ENCODE measurements around the gene OSCAR. TPM values are rescaled to one million over a fixed set of nuclear protein-coding genes. Genes with fewer than 3 reads are reported as not detected.
A peak's percentile ranks its signal among the peaks of the same experiment; 100 is the strongest.

OSCAR gene
- total RNA-seq, 4 donors from 2014 or later, result 0.29 to 3.0 (median 0.69) TPM; not detected in 1

DNA sequence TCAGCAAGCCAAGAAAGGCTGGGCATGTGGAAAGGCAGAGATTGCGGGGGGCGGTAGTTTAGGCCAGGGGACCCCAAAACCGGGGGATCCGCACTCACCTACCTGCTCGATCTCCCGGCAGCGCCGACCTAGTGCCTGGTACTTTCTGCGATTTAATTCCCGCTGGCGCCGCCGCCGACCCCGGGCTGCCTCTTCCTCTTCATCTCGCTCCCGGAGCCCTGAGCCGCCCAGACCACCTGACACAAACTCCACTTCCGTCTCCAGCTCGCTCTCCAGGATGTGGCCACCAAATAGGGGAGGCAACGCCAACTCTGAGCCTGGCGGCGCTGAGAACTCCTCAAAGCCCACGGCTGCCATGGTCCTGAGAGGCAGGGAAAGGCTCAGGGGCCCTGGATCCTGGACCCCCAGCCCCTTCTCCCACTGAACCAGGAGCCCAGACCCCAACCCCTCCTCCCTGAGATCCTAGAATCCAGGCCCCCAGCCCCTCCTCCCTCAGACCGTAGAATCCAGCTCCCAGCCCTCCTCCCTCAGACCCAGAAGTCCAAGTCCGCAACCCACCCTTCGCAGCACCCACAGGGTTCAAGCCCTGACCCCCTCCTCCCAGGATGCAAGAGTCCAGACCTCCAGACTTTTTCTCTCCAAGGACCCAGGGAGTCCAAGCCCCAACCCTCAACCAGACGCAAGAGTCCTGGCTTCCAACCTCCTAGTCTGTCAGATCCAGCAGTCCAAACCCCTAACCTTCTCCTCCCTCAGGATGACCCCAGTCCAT lies 13.9 kb upstream of the OSCAR start:
- intact Hi-C loops (cut with DNase I; ENCODE audit: low total_unique reads) (loop anchor here (1.0 kb wide), 4 partner anchors 12 to 350 kb away; partner anchors contain the start of gene NDUFA3), in situ Hi-C loops (cut with MboI; ENCODE audit: low sequenced_read_pairs in 4 of 4) (loop anchor here in 1 of 4 donors (10.0 to 25.0 kb wide), 2 partner anchors 140 to 998 kb away; partner anchors contain the start of gene PPP1R12C)
- ATAC-seq (no peak), DNase-seq (no peak)
- TF ChIP-seq, protein P1, sequence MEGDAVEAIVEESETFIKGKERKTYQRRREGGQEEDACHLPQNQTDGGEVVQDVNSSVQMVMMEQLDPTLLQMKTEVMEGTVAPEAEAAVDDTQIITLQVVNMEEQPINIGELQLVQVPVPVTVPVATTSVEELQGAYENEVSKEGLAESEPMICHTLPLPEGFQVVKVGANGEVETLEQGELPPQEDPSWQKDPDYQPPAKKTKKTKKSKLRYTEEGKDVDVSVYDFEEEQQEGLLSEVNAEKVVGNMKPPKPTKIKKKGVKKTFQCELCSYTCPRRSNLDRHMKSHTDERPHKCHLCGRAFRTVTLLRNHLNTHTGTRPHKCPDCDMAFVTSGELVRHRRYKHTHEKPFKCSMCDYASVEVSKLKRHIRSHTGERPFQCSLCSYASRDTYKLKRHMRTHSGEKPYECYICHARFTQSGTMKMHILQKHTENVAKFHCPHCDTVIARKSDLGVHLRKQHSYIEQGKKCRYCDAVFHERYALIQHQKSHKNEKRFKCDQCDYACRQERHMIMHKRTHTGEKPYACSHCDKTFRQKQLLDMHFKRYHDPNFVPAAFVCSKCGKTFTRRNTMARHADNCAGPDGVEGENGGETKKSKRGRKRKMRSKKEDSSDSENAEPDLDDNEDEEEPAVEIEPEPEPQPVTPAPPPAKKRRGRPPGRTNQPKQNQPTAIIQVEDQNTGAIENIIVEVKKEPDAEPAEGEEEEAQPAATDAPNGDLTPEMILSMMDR (IDR thresholded peaks at IDR 0.05 in 4 of 5, conservative IDR thresholded peaks at IDR 0.05 in 1 of 5), result no peak
- no peak for TF ChIP-seq POLR2A (IDR thresholded peaks at IDR 0.05)
- H3K27ac ChIP-seq, result peak overlapping the region; percentile 87 to 99 (median 90)
- peaks cover 21% of the 10 kb centered on the region in 2 donors for H3K4me1 ChIP-seq
- no peaks in the 10 kb centered on the region for H3K27me3 ChIP-seq
- H3K36me3 ChIP-seq, result peaks cover 0 to 30% of the 10 kb centered on the region in 2 donors
- peak overlapping the region; percentile 69 to 98 (median 91) for H3K4me3 ChIP-seq
- H3K9me3 ChIP-seq, result no peaks in the 10 kb centered on the region

DNA sequence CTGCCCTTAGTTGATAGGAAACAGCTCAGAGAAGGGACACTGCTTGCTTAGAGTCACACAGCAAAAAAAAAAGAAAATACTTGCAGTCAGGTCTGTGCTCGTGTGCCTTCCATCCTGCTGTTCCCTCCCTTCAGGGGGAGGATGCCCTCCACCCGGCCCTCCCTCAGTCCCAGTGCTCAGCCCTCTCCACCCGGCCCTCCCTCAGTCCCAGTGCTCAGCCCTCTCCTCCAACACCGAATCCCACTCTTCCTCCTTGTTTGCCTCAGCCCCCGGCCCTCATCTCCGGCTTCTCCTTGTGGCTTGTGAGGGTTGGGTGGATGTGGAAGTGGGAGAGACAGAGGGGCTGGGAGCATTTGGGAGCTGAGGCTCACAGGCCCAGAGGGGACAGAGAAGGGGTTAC lies 9.0 kb upstream of the OSCAR start:
- H3K27ac ChIP-seq, result no peak overlapping the region
- DNase-seq (no peak), ATAC-seq (no peak)
- H3K9me3 ChIP-seq, result no peaks in the 10 kb centered on the region
- TF ChIP-seq, protein P1 (IDR thresholded peaks at IDR 0.05 in 4 of 5, conservative IDR thresholded peaks at IDR 0.05 in 1 of 5), result no peak
- TF ChIP-seq POLR2A (IDR thresholded peaks at IDR 0.05), result no peak
- H3K27me3 ChIP-seq, result no peaks in the 10 kb centered on the region
- no peak overlapping the region for H3K4me3 ChIP-seq
- peaks cover 0 to 58% of the 10 kb centered on the region in 2 donors for H3K36me3 ChIP-seq
- H3K4me1 ChIP-seq, result peaks cover 4 to 8% of the 10 kb centered on the region in 2 donors
- in situ Hi-C loops (cut with MboI; ENCODE audit: low sequenced_read_pairs in 4 of 4), result loop anchor here in 1 of 4 donors (10.0 to 25.0 kb wide), 2 partner anchors 135 to 1003 kb away; partner anchors contain the start of gene PPP1R12C
- intact Hi-C loops (cut with DNase I; ENCODE audit: low total_unique reads), result no loop called here

DNA sequence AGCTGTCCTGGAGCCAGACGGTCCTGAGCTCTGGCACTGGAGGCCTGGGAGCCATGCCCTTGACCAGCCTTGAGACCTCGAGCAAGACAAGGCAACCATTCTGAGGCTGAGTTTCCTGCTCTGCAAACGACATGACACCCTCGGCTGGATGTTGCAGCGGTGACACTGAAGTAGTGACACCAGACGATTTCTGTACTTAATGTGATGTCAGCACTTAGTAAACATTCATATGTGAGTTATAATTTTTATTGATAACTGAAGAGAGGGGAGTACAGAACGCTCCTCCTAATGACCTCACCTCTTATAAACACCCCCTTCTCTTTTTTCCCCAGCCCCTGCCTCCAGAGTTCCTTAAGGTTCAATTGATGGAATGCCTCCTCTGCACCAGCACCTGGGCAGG lies 7.9 kb upstream of the OSCAR start:
- peaks cover 0 to 58% of the 10 kb centered on the region in 2 donors for H3K36me3 ChIP-seq
- no peaks in the 10 kb centered on the region for H3K27me3 ChIP-seq
- DNase-seq, result no peak
- no peak overlapping the region for H3K27ac ChIP-seq
- no peak for ATAC-seq
- TF ChIP-seq, protein P1 (IDR thresholded peaks at IDR 0.05 in 4 of 5, conservative IDR thresholded peaks at IDR 0.05 in 1 of 5), result no peak
- TF ChIP-seq POLR2A (IDR thresholded peaks at IDR 0.05), result no peak
- in situ Hi-C loops (cut with MboI; ENCODE audit: low sequenced_read_pairs in 4 of 4) (loop anchor here in 1 of 4 donors (25.0 kb wide), 1 partner anchor 1004 kb away; the partner anchor contains the start of gene PPP1R12C), intact Hi-C loops (cut with DNase I; ENCODE audit: low total_unique reads) (no loop called here)
- H3K9me3 ChIP-seq, result no peaks in the 10 kb centered on the region
- H3K4me1 ChIP-seq, result peaks cover 4 to 6% of the 10 kb centered on the region in 2 donors
- H3K4me3 ChIP-seq, result no peak overlapping the region

DNA sequence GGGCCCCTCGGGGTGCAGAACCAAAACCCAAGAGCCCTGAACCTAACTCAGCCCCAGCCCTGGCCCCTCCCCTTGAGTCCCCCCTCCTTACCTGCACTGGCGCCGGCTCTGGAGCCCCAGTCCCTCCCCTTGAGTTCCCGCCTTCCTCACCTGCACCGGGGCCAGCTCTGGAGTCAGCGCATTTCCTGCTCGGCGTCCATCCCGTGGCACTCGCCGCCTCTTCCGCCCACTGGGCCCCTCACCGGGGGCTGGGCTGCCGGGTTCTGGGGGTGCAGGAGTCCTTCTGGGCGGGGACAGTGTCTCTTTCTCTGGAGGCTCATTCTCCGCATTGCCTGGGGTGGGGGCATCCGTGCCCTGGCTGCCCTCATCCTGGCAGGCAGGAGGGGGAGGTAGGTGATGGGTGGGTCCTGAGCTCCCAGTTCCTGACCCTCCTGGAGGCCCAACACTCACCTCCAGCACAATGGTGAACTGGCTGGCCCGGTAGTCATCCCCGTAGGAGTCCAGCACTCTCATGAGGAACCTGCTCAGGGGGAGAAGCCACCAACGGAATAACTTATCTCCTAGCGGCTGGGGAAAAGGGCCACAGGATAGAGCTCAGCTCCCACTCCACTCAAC lies 7.4 kb upstream of the OSCAR start:
- Histone ChIP-seq H3K4me1 (peaks cover 6 to 10% of the 10 kb centered on the region in 2 donors), H3K9me3 (no peaks in the 10 kb centered on the region), H3K36me3 (peaks cover 0 to 58% of the 10 kb centered on the region in 2 donors), H3K27ac (no peak overlapping the region), H3K4me3 (no peak overlapping the region), H3K27me3 (no peaks in the 10 kb centered on the region)
- DNase-seq, result no peak
- no peak for TF ChIP-seq POLR2A (IDR thresholded peaks at IDR 0.05)
- TF ChIP-seq, protein P1 (IDR thresholded peaks at IDR 0.05 in 4 of 5, conservative IDR thresholded peaks at IDR 0.05 in 1 of 5), result no peak
- in situ Hi-C loops (cut with MboI; ENCODE audit: low sequenced_read_pairs in 4 of 4), result loop anchor here in 1 of 4 donors (25.0 kb wide), 1 partner anchor 1004 kb away; the partner anchor contains the start of gene PPP1R12C
- intact Hi-C loops (cut with DNase I; ENCODE audit: low total_unique reads), result no loop called here
- ATAC-seq, result no peak

All from gastrocnemius medialis (tissue), 4 donors.